AG08396 (cell line): ENCODE measurements around the gene ARMC7.
"Not testable (repeated sequence)": the region's sequence is repeated elsewhere in the genome, so short reads cannot be mapped to it uniquely, and the experiment has no call there.

Experiments
- DNase-seq: peaks from one replicate; pipeline ENCODE4 v3.0.0; 2012; ENCODE audit warnings: low spot score, mixed read lengths

ARMC7 gene

GRCh38 chr17:75130059-75130631 is 20.4 kb downstream of the ARMC7 start:
- no peak for DNase-seq

- DNase-seq: peak; percentile 80
Observed at GRCh38 chr17:75130632-75131277, 21.0 kb downstream of the ARMC7 start.

- DNase-seq: peak; percentile 91
Observed at GRCh38 chr17:75131278-75132017, 21.7 kb downstream of the ARMC7 start, which contains the start of gene NT5C. Gene NT5C (minus strand): TSS chr17:75131742. CDS start chr17:75131707, 35 bp downstream.

- not testable (repeated sequence) for DNase-seq
Observed at GRCh38 chr17:75132018-75133000, 22.5 kb downstream of the ARMC7 start.

- no peak for DNase-seq
Observed at GRCh38 chr17:75133001-75133400, 23.2 kb downstream of the ARMC7 start.

- DNase-seq: not testable (repeated sequence)
Observed at GRCh38 chr17:75133607-75134347, 24.0 kb downstream of the ARMC7 start.

- no peak for DNase-seq
Observed at GRCh38 chr17:75135452-75135851, 25.7 kb downstream of the ARMC7 start.

GRCh38 chr17:75135946-75136345 is 26.2 kb downstream of the ARMC7 start:
- DNase-seq: no peak

- DNase-seq: not testable (repeated sequence)
Observed at GRCh38 chr17:75137762-75138161, 28.0 kb downstream of the ARMC7 start.

- DNase-seq: no peak
Observed at GRCh38 chr17:75138519-75138918, 28.8 kb downstream of the ARMC7 start.

- DNase-seq: no peak
Observed at GRCh38 chr17:75142236-75142971, 32.6 kb downstream of the ARMC7 start.

- DNase-seq: no peak
Observed at GRCh38 chr17:75144816-75145512, 35.2 kb downstream of the ARMC7 start.

GRCh38 chr17:75146592-75146991 is 36.8 kb downstream of the ARMC7 start:
- no peak for DNase-seq

GRCh38 chr17:75147878-75148546 is 38.2 kb downstream of the ARMC7 start:
- DNase-seq: no peak

GRCh38 chr17:75151930-75152329 is 42.2 kb downstream of the ARMC7 start:
- DNase-seq: no peak

GRCh38 chr17:75152523-75152921 is 42.8 kb downstream of the ARMC7 start:
- no peak for DNase-seq

- peak; percentile 41 for DNase-seq
Observed at GRCh38 chr17:75152922-75153779, 43.4 kb downstream of the ARMC7 start.

GRCh38 chr17:75153780-75154194 is 44.0 kb downstream of the ARMC7 start:
- no peak for DNase-seq
